Pancreas (tissue), 10 donors: ENCODE data around the gene ATP8A2. TPM values are rescaled to one million over a fixed set of nuclear protein-coding genes. Genes with fewer than 3 reads are reported as not detected.

Source experiments
- ATAC-seq, 4 donors: fragments of 200-7000 bp; cut with Tn5 transposase; one replicate each; pipeline versions ENCODE4 v1.8.0 to v1.9.1; 2020; ENCODE audit warnings: mild to moderate bottlenecking in 4 of 4, moderate library complexity in 4 of 4
- DNase-seq, 6 donors: peaks; one replicate each; pipeline ENCODE4 v3.0.0-alpha.2; 2020
- FAIRE-seq: peaks from 2 replicates; lab custom pipeline; 2012; peaks lifted over from hg19 to GRCh38; lab: Jason Lieb, UNC
- H3K27ac ChIP-seq, 4 donors: fragments of 200-600 bp; sonication (generic); 1 replicate in 3 of 4; 2 replicates in 1 of 4; pipeline versions ENCODE4 v1.5.0 to v1.8.0; 2020
- H3K27me3 ChIP-seq, 4 donors: fragments of 200-600 bp; one replicate each; pipeline ENCODE4 v1.8.0; 2021
- H3K36me3 ChIP-seq, 3 donors: fragments of 200-600 bp; sonication (generic) in 1 of 3; one replicate each; pipeline versions ENCODE4 v1.5.0 to v1.8.0; 2020 to 2021
- H3K4me1 ChIP-seq, 3 donors: fragments of 200-600 bp; one replicate each; pipeline ENCODE4 v1.8.0; 2021
- H3K4me3 ChIP-seq, 4 donors: fragments of 200-600 bp; sonication (generic) in 2 of 4; one replicate each; pipeline versions ENCODE4 v1.5.0 to v1.8.0; 2020 to 2021
- H3K9me3 ChIP-seq, 4 donors: fragments of 200-600 bp; one replicate each; pipeline ENCODE4 v1.8.0; 2021
- WGBS, 2 donors: extraction: QIAGEN DNeasy Blood & Tissue Kit; methylation state at CpG; one replicate each; pipeline ENCODE4 v1.1.7; 2013; 5-methylcytosine and 5-hydroxymethylcytosine counted together
- intact Hi-C, 3 donors: fragments of 100-400 bp; cut with DNase I; formaldehyde crosslinking; loops; one replicate each; pipeline versions ENCODE4 v1.11.1 to v1.14.2; 2022
- polyA plus RNA-seq, 2 donors: library from polyadenylated mRNA; stranded (reverse); fragments of 200-250 nt; gene quantifications; one replicate each; pipeline ENCODE4 v1.2.3, GENCODE V29; 2013
- total RNA-seq, 6 donors: library from RNA; stranded (reverse); fragmentation: NEBNext Ultra II Directional in 4 of 6; extraction: Animal tissue kit (Norgen Biotek cat#: 25700) in 4 of 6; gene quantifications; one replicate each; pipeline versions ENCODE4 v1.2.1 to v1.2.4, GENCODE V29; 2021 to 2023
- TF ChIP-seq, protein P1 (sequence below), 4 donors: fragments of 200-600 bp; sonication (generic) in 3 of 4; IDR thresholded peaks; one replicate each; pipeline versions ENCODE4 v1.5.0 to v1.8.0; 2021; ENCODE audit warnings: antibody characterized with exemption in 4 of 4
- donor health status: healthy with polysubstance abuse.
- donor health status: DM: no; HTN: no; CAD: no; lungs with moderate emphysema.
- donor health status: DM: no; HTN: no; CAD: no.
- donor health status: control.
- donor health status: control.
- donor health status: Bipolar disorder and iron deficiency.
- donor health status: DM: yes; HTN: yes; CAD: no.
- donor health status: DM: no; HTN: no; CAD: no.
- donor health status: DM: no; HTN: no; CAD: no.
- donor health status: DM: yes; HTN: yes; CAD: no.

The ATP8A2 gene
- total and polyA plus RNA-seq, 8 donors: 0.04 to 0.28 (median 0.14) TPM

- intact Hi-C loops: no loop called here
- WGBS, 2 donors: 6 to 8% methylated on average over 20 of the region's 20 CpGs
- H3K27me3 ChIP-seq: peaks cover 0 to 22% (median 0%) of the 10 kb centered on the region in 4 donors
- no peak overlapping the region for H3K27ac ChIP-seq
- FAIRE-seq (no peak), ATAC-seq (no peak), DNase-seq (no peak)
- H3K4me3 ChIP-seq: no peak overlapping the region
- no peaks in the 10 kb centered on the region for H3K4me1 ChIP-seq
- TF ChIP-seq, protein P1, sequence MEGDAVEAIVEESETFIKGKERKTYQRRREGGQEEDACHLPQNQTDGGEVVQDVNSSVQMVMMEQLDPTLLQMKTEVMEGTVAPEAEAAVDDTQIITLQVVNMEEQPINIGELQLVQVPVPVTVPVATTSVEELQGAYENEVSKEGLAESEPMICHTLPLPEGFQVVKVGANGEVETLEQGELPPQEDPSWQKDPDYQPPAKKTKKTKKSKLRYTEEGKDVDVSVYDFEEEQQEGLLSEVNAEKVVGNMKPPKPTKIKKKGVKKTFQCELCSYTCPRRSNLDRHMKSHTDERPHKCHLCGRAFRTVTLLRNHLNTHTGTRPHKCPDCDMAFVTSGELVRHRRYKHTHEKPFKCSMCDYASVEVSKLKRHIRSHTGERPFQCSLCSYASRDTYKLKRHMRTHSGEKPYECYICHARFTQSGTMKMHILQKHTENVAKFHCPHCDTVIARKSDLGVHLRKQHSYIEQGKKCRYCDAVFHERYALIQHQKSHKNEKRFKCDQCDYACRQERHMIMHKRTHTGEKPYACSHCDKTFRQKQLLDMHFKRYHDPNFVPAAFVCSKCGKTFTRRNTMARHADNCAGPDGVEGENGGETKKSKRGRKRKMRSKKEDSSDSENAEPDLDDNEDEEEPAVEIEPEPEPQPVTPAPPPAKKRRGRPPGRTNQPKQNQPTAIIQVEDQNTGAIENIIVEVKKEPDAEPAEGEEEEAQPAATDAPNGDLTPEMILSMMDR (IDR thresholded peaks at IDR 0.05): no peak
- no peaks in the 10 kb centered on the region for H3K36me3 ChIP-seq
- no peaks in the 10 kb centered on the region for H3K9me3 ChIP-seq
Measured at GRCh38 chr13:25469169-25469525, 97.4 kb downstream of the ATP8A2 start.

- Histone ChIP-seq H3K9me3 (no peaks in the 10 kb centered on the region), H3K27ac (no peak overlapping the region), H3K36me3 (no peaks in the 10 kb centered on the region), H3K27me3 (peaks cover 0 to 26% (median 0%) of the 10 kb centered on the region in 4 donors), H3K4me1 (no peaks in the 10 kb centered on the region), H3K4me3 (no peak overlapping the region)
- ATAC-seq: no peak
- WGBS, 2 donors: 25 to 33% methylated on average over 2 of the region's 2 CpGs
- FAIRE-seq: no peak
- TF ChIP-seq, protein P1 (IDR thresholded peaks at IDR 0.05): no peak
- intact Hi-C loops: no loop called here
- no peak for DNase-seq
Measured at GRCh38 chr13:25473864-25474263, 102.1 kb downstream of the ATP8A2 start.

DNA sequence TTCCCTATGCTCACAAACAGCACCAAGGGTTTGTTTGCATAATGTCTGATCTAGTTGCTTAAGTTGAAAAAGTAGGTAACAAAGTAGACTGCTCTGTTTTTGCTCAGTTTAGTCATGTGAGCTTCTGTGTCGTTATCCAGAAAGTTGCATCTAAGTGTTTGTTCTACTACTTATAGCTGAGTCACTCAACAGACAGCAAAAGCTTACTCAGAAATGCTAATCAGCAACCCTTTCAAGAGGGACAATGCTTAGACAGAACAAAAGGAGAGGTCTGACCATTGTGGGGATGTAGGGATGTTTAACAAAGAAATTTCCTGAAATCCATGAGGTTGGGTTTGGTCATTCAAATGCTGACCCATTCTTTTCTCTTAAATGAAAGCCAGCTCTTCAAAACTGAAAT lies 106.4 kb downstream of the ATP8A2 start:
- ATAC-seq (no peak), FAIRE-seq (no peak), DNase-seq (no peak)
- Histone ChIP-seq H3K27me3 (peaks cover 0 to 6% (median 0%) of the 10 kb centered on the region in 4 donors), H3K27ac (no peak overlapping the region), H3K9me3 (no peaks in the 10 kb centered on the region), H3K36me3 (no peaks in the 10 kb centered on the region), H3K4me3 (no peak overlapping the region), H3K4me1 (no peaks in the 10 kb centered on the region)
- intact Hi-C loops: no loop called here
- 30 to 38% methylated on average over 1 of the region's 1 CpG for WGBS, 2 donors
- TF ChIP-seq, protein P1 (IDR thresholded peaks at IDR 0.05): no peak

GRCh38 chr13:25489238-25489637 lies 117.5 kb downstream of the ATP8A2 start:
- Histone ChIP-seq H3K9me3 (no peaks in the 10 kb centered on the region), H3K27me3 (peaks cover 0 to 7% (median 0%) of the 10 kb centered on the region in 4 donors), H3K4me1 (no peaks in the 10 kb centered on the region), H3K27ac (no peak overlapping the region), H3K4me3 (no peak overlapping the region), H3K36me3 (no peaks in the 10 kb centered on the region)
- DNase-seq: no peak
- intact Hi-C loops: no loop called here
- ATAC-seq: no peak
- FAIRE-seq: no peak
- WGBS, 2 donors: 33% methylated on average over 12 of the region's 12 CpGs
- TF ChIP-seq, protein P1 (IDR thresholded peaks at IDR 0.05): no peak

DNA sequence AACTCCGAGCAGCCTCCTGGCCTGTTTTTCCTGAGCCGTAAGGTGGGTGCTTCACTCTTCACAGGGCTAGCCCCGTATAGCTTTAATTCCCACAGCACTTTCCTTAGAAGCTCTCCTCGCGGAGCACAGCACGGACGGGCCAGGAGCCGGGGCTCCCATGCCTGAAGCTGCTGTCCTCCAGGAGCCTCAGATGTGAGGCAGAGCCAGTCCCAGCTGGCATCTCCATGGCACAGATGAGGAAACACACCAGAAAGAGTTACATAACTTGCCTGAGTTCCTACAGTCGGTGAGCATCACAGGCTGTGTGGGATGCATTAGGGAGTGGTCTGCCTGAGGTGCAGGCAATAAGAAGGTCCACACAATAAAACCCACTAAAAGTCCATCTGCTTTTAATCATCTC lies 118.5 kb downstream of the ATP8A2 start:
- WGBS, 2 donors: 57 to 58% methylated on average over 9 of the region's 9 CpGs
- Histone ChIP-seq H3K4me1 (no peaks in the 10 kb centered on the region), H3K4me3 (no peak overlapping the region), H3K9me3 (no peaks in the 10 kb centered on the region), H3K27ac (no peak overlapping the region), H3K27me3 (peaks cover 0 to 7% (median 0%) of the 10 kb centered on the region in 4 donors), H3K36me3 (no peaks in the 10 kb centered on the region)
- intact Hi-C loops: no loop called here
- DNase-seq (no peak), FAIRE-seq (no peak), ATAC-seq (no peak)
- TF ChIP-seq, protein P1 (IDR thresholded peaks at IDR 0.05): no peak
